Activated gamma-delta T cell treated with anti-CD3 and anti-CD28 coated beads, Interleukin-2, amount 50 U/mL, for 16 hours (primary cell): Measurements from ENCODE around the gene SPTBN1.

Experiments
- DNase-seq: peaks from one replicate; pipeline ENCODE4 v3.0.0-alpha.2; 2020; ENCODE audit warnings: low read depth

Gene SPTBN1

GRCh38 chr2:54434229-54434628, 21.9 kb upstream of the SPTBN1 start:
- no peak for DNase-seq

- DNase-seq = no peak
These were observed 21.4 kb upstream of the SPTBN1 start for GRCh38 chr2:54434711-54435110.

GRCh38 chr2:54435325-54436226, 20.6 kb upstream of the SPTBN1 start:
- no peak for DNase-seq

GRCh38 chr2:54437588-54437987, 18.5 kb upstream of the SPTBN1 start:
- DNase-seq = no peak

GRCh38 chr2:54438271-54438670, 17.9 kb upstream of the SPTBN1 start:
- DNase-seq = no peak

GRCh38 chr2:54439582-54439981, 16.5 kb upstream of the SPTBN1 start:
- DNase-seq = no peak

- no peak for DNase-seq
These were observed 16.1 kb upstream of the SPTBN1 start for GRCh38 chr2:54440050-54440449.

- no peak for DNase-seq
These were observed 11.6 kb upstream of the SPTBN1 start for GRCh38 chr2:54444503-54444902.

GRCh38 chr2:54446122-54446521, 10.0 kb upstream of the SPTBN1 start:
- no peak for DNase-seq

- DNase-seq = no peak
These were observed 9.5 kb upstream of the SPTBN1 start for GRCh38 chr2:54446625-54447024.

GRCh38 chr2:54454548-54455130, 1.5 kb upstream of the SPTBN1 start:
- DNase-seq = no peak

- no peak for DNase-seq
These were observed 980 bp upstream of the SPTBN1 start for GRCh38 chr2:54455131-54455562.

- no peak for DNase-seq
These were observed 160 bp downstream of the SPTBN1 start for GRCh38 chr2:54456362-54456611.

- DNase-seq = no peak
These were observed 640 bp downstream of the SPTBN1 start for GRCh38 chr2:54456612-54457322.

GRCh38 chr2:54457323-54458023, 1.3 kb downstream of the SPTBN1 start:
- no peak for DNase-seq

GRCh38 chr2:54459037-54459441, 2.9 kb downstream of the SPTBN1 start:
- DNase-seq = no peak

GRCh38 chr2:54461261-54461660, 5.1 kb downstream of the SPTBN1 start:
- no peak for DNase-seq

GRCh38 chr2:54464341-54464740, 8.2 kb downstream of the SPTBN1 start:
- no peak for DNase-seq

- no peak for DNase-seq
These were observed 9.0 kb downstream of the SPTBN1 start for GRCh38 chr2:54465143-54465542.

GRCh38 chr2:54466870-54467269, 10.7 kb downstream of the SPTBN1 start:
- DNase-seq = no peak

- DNase-seq = no peak
These were observed 12.5 kb downstream of the SPTBN1 start for GRCh38 chr2:54468673-54469072.

GRCh38 chr2:54469484-54470053, 13.4 kb downstream of the SPTBN1 start:
- DNase-seq = no peak
